HepG2 (cell line): Measurements from ENCODE around the gene ATP8B4. TPM values are rescaled to one million over a fixed set of nuclear protein-coding genes. Genes with fewer than 3 reads are reported as not detected.
A peak's percentile ranks its signal among the peaks of the same experiment; 100 is the strongest.

Experiments
- ATAC-seq: fragments of 200-7000 bp; cut with Tn5 transposase; 3 replicates; pipeline ENCODE4 v1.9.1; 2020; ENCODE audit warnings: mild to moderate bottlenecking, moderate library complexity
- BruUV-seq: library from RNA; stranded (reverse); fragments of 400-500 nt; replicated peaks from 2 replicates; lab custom pipeline; 2021; lab: Mats Ljungman, UMichigan
- CTCF ChIA-PET: fragments of 300-600 bp; formaldehyde crosslinking; extraction: SDS; loops from one replicate; lab custom pipeline; 2021; ENCODE audit warnings: low total read pairs, inconsistent platforms, low intra/inter-chr PET ratio; lab: Yijun Ruan, JAX
- POLR2A ChIA-PET: fragments of 350-600 bp; sonication (Branson Sonifier 250); formaldehyde crosslinking; loops from one replicate; lab custom pipeline; 2020; ENCODE audit warnings: antibody characterized with exemption, inconsistent platforms; lab: Yijun Ruan, JAX
- DNase-seq: peaks from one replicate; pipeline ENCODE4 v3.0.0-alpha.2; 2015; ENCODE audit warnings: low spot score
- FAIRE-seq: peaks from 3 replicates; lab custom pipeline; 2011; peaks lifted over from hg19 to GRCh38; lab: Jason Lieb, UNC
- H2AFZ ChIP-seq: one replicate; pipeline ENCODE4 v1.6.1; 2011; ENCODE audit warnings: low read length, inconsistent platforms
- H3K27ac ChIP-seq: fragments of 300-600 bp; 3 replicates; pipeline ENCODE4 v1.8.0; 2011; ENCODE audit warnings: mixed run types, mild to moderate bottlenecking, mixed read lengths, low read length, inconsistent platforms; ENCODE audit not compliant: insufficient read depth; ENCODE audit errors: extremely low read length
- H3K27me3 ChIP-seq, 2 experiments: fragments of 200-600 bp in 1 of 2; 2 replicates in 1 of 2; 3 replicates in 1 of 2; pipeline versions ENCODE4 v1.6.0 to v1.8.0; 2011; ENCODE audit warnings: low read length in 2 of 2, mild to moderate bottlenecking in 2 of 2, moderate library complexity in 2 of 2, inconsistent platforms in 1 of 2; ENCODE audit not compliant: insufficient read depth in 2 of 2, control insufficient read depth in 1 of 2
- H3K36me3 ChIP-seq, 2 experiments: fragments of 200-600 bp in 1 of 2; replicated peaks in 1 of 2; 2 replicates in 1 of 2; 3 replicates in 1 of 2; pipeline versions ENCODE4 v1.5.1 to v1.8.0; 2011; ENCODE audit warnings: low read length in 2 of 2, inconsistent platforms in 1 of 2; ENCODE audit not compliant: insufficient read depth in 2 of 2, control insufficient read depth in 1 of 2
- H3K4me1 ChIP-seq: 2 replicates; pipeline ENCODE4 v1.5.1; 2012; ENCODE audit warnings: low read length, inconsistent platforms; ENCODE audit not compliant: insufficient read depth
- H3K4me2 ChIP-seq: 2 replicates; pipeline ENCODE4 v1.6.0; 2011; ENCODE audit warnings: low read depth, low read length, inconsistent platforms
- H3K4me3 ChIP-seq, 3 experiments: fragments of 200-600 bp in 1 of 3; sonication (generic), shearing (Covaris generic) in 1 of 3; replicated peaks in 1 of 3; 2 replicates each; pipeline ENCODE4 v1.5.1; 2011 to 2016; ENCODE audit warnings: low read length in 3 of 3, inconsistent platforms in 2 of 3, low read depth in 2 of 3, mild to moderate bottlenecking in 2 of 3, control low read depth in 1 of 3, mixed read lengths in 1 of 3; ENCODE audit not compliant: insufficient read depth in 1 of 3
- H3K79me2 ChIP-seq: one replicate; pipeline ENCODE4 v1.6.1; 2011; ENCODE audit warnings: low read length, inconsistent platforms; ENCODE audit not compliant: insufficient read depth
- H3K9ac ChIP-seq: 2 replicates; pipeline ENCODE4 v1.6.0; 2011; ENCODE audit warnings: mild to moderate bottlenecking, low read depth, low read length, inconsistent platforms; ENCODE audit not compliant: insufficient read depth
- H3K9me3 ChIP-seq: 2 replicates; pipeline ENCODE4 v1.5.1; 2012; ENCODE audit warnings: mild to moderate bottlenecking, low read length
- H4K20me1 ChIP-seq: 2 replicates; pipeline ENCODE4 v1.6.0; 2011; ENCODE audit warnings: inconsistent platforms, mild to moderate bottlenecking, low read length, moderate library complexity; ENCODE audit not compliant: insufficient read depth
- FOSL2 ChIP-seq: sonication (generic); formaldehyde crosslinking; IDR thresholded peaks from 2 replicates; pipeline ENCODE4 v1.4.0; 2020; ENCODE audit warnings: missing genetic modification reagents
- FOXA1 ChIP-seq, 2 experiments: fragments of 450-650 bp in 1 of 2; sonication (generic) in 1 of 2; formaldehyde crosslinking in 1 of 2; IDR thresholded peaks; 2 replicates each; pipeline versions ENCODE4 v1.4.0 to v1.6.1; 2016 to 2020; ENCODE audit warnings: missing genetic modification reagents in 1 of 2
- FOXA3 ChIP-seq: IDR thresholded peaks from 2 replicates; pipeline ENCODE4 v1.6.1; 2016; ENCODE audit warnings: missing genetic modification reagents, missing compliant biosample characterization
- HMG20A ChIP-seq: IDR thresholded peaks from 2 replicates; pipeline ENCODE4 v1.6.1; 2016; ENCODE audit warnings: borderline replicate concordance
- MAFF ChIP-seq: IDR thresholded peaks from 2 replicates; pipeline ENCODE4 v1.6.1; 2011; ENCODE audit warnings: low read depth, low read length, improper control_type of control experiment
- MAFK ChIP-seq, 2 experiments: IDR thresholded peaks in 1 of 2; conservative IDR thresholded peaks in 1 of 2; 2 replicates each; pipeline ENCODE4 v1.6.1; 2011; ENCODE audit warnings: improper control_type of control experiment in 2 of 2, low read length in 2 of 2
- SALL1 ChIP-seq: sonication (generic); formaldehyde crosslinking; IDR thresholded peaks from 2 replicates; pipeline ENCODE4 v1.8.0; 2022; ENCODE audit warnings: mild to moderate bottlenecking, missing genetic modification reagents
- SIN3A ChIP-seq: IDR thresholded peaks from 2 replicates; pipeline ENCODE4 v1.6.1; 2011; ENCODE audit warnings: low read depth, mild to moderate bottlenecking, control low read depth, low read length, borderline replicate concordance
- ZKSCAN1 ChIP-seq: fragments of 150-350 bp; IDR thresholded peaks from 2 replicates; pipeline ENCODE4 v1.6.1; 2014; ENCODE audit warnings: low read length
- WGBS: methylation state at CpG from one replicate; pipeline ENCODE4 v1.1.6; 2017; ENCODE audit warnings: low lambda C conversion rate; 5-methylcytosine and 5-hydroxymethylcytosine counted together
- in situ Hi-C: cut with HindIII; loops from 2 replicates; pipeline ENCODE4 v1.10.0; 2017; ENCODE audit warnings: low pct_unique_long_range_greater_than_20kb; ENCODE audit not compliant: extremely low pct_ligation_motif_present
- intact Hi-C: fragments of 100-400 bp; cut with micrococcal nuclease; formaldehyde crosslinking; loops from one replicate; pipeline ENCODE4 v1.10.0; 2022; ENCODE audit not compliant: unreplicated experiment
- polyA plus RNA-seq, 8 experiments: library from polyadenylated mRNA; depleted of rRNA in 3 of 8; stranded (reverse) in 7 of 8; unstranded in 1 of 8; fragments of >200 nt; fragmentation: Illumina TruSeq in 4 of 8; extraction: Trizol in 4 of 8; gene quantifications; 2 replicates each; pipeline versions ENCODE4 v1.2.1 to v1.2.3, GENCODE V29; 2011 to 2016; ENCODE audit warnings: low read depth in 4 of 8, missing spikeins in 1 of 8, mixed read lengths in 1 of 8; ENCODE audit not compliant: insufficient read depth in 1 of 8
- total RNA-seq, 5 experiments: library from RNA; depleted of rRNA; stranded (reverse); fragments of >200 nt; fragmentation: Illumina TruSeq; extraction: Trizol; gene quantifications; 2 replicates each; pipeline ENCODE4 v1.2.3, GENCODE V29; 2016; ENCODE audit warnings: low read depth in 1 of 5
- TF ChIP-seq, protein P1 (sequence below): sonication (generic); formaldehyde crosslinking; IDR thresholded peaks from 2 replicates; pipeline ENCODE4 v1.5.0; 2020; ENCODE audit warnings: mild to moderate bottlenecking, missing genetic modification reagents, moderate library complexity
- TF ChIP-seq, protein P2 (sequence below): sonication (generic); formaldehyde crosslinking; IDR thresholded peaks from 2 replicates; pipeline ENCODE4 v1.5.1; 2020; ENCODE audit warnings: mild to moderate bottlenecking, moderate library complexity, missing genetic modification reagents

Gene ATP8B4
- total and polyA plus RNA-seq, 2 of the 13 experiments (the other 11 are each of a cell fraction or from before 2014, with no cell fraction given): 0.24 to 0.69 TPM

- TF ChIP-seq, protein P1, sequence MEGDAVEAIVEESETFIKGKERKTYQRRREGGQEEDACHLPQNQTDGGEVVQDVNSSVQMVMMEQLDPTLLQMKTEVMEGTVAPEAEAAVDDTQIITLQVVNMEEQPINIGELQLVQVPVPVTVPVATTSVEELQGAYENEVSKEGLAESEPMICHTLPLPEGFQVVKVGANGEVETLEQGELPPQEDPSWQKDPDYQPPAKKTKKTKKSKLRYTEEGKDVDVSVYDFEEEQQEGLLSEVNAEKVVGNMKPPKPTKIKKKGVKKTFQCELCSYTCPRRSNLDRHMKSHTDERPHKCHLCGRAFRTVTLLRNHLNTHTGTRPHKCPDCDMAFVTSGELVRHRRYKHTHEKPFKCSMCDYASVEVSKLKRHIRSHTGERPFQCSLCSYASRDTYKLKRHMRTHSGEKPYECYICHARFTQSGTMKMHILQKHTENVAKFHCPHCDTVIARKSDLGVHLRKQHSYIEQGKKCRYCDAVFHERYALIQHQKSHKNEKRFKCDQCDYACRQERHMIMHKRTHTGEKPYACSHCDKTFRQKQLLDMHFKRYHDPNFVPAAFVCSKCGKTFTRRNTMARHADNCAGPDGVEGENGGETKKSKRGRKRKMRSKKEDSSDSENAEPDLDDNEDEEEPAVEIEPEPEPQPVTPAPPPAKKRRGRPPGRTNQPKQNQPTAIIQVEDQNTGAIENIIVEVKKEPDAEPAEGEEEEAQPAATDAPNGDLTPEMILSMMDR: peak; percentile 62
- TF ChIP-seq FOXA3 (CRISPR knock-in tag) (peak; percentile 25; the same call in 1 of the 2 replicates), FOSL2 (CRISPR knock-in tag) (0 out of 2 replicates have a peak, but pooled peaks have one; percentile 30), ZKSCAN1 (no peak), FOXA1 (IDR thresholded peaks at IDR 0.05) (no peak), FOXA1 (CRISPR knock-in tag; IDR thresholded peaks at IDR 0.05) (peak; percentile 45), SALL1 (no peak), HMG20A (CRISPR knock-in tag) (no peak)
- TF ChIP-seq, protein P2, sequence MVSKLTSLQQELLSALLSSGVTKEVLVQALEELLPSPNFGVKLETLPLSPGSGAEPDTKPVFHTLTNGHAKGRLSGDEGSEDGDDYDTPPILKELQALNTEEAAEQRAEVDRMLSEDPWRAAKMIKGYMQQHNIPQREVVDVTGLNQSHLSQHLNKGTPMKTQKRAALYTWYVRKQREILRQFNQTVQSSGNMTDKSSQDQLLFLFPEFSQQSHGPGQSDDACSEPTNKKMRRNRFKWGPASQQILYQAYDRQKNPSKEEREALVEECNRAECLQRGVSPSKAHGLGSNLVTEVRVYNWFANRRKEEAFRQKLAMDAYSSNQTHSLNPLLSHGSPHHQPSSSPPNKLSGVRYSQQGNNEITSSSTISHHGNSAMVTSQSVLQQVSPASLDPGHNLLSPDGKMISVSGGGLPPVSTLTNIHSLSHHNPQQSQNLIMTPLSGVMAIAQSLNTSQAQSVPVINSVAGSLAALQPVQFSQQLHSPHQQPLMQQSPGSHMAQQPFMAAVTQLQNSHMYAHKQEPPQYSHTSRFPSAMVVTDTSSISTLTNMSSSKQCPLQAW: no peak
Observed at GRCh38 chr15:50051811-50052419, 67.1 kb downstream of the ATP8B4 start (continued).

- Histone ChIP-seq H3K27ac (no peak overlapping the region), H3K9me3 (no peaks in the 10 kb centered on the region), H3K4me2 (no peak overlapping the region), H3K79me2 (no peaks in the 10 kb centered on the region), H3K36me3 (no peaks in the 10 kb centered on the region), H3K27me3 (no peaks in the 10 kb centered on the region), H4K20me1 (no peaks in the 10 kb centered on the region), H2AFZ (no peak overlapping the region), H3K4me1 (no peaks in the 10 kb centered on the region), H3K4me3 (no peak overlapping the region), H3K9ac (no peak overlapping the region)
- ATAC-seq (no peak), DNase-seq (no peak), FAIRE-seq (no peak)
- CTCF ChIA-PET: no interaction called here
- TF ChIP-seq SIN3A: no peak
- TF ChIP-seq MAFF: peak; percentile 62; the same call in 1 of the 2 replicates
- TF ChIP-seq MAFK (conservative IDR thresholded peaks at IDR 0.05 in 1 of 2, IDR thresholded peaks at IDR 0.05 in 1 of 2; ENCODE audit: low read length in 2 of 2): peak; percentile 57 to 66
- no TSS peak for BruUV-seq
- intact Hi-C loops (loop anchor here (2.0 kb wide), 1 partner anchor 816 kb away; no protein-coding TSS in a partner anchor), in situ Hi-C loops (no loop called here)
- 44% methylated on average over 5 of the region's 5 CpGs for WGBS
- POLR2A ChIA-PET: no interaction called here
Observed at GRCh38 chr15:50050986-50051743, 67.9 kb downstream of the ATP8B4 start.
